Uterus (tissue), 4 donors: Measurements from ENCODE around the gene RRP9. TPM values are rescaled to one million over a fixed set of nuclear protein-coding genes. Genes with fewer than 3 reads are reported as not detected.

Experiments
- DNase-seq, 2 donors: peaks; one replicate each; pipeline ENCODE4 v3.0.0-alpha.2; 2019 to 2020
- H3K27ac ChIP-seq, 2 donors: fragments of 200-600 bp; sonication (generic); 1 replicate in 1 of 2; 2 replicates in 1 of 2; pipeline ENCODE4 v1.5.1; 2016 to 2018
- H3K27me3 ChIP-seq, 2 donors: fragments of 200-600 bp; sonication (generic); one replicate each; pipeline ENCODE4 v1.5.1; 2018 to 2019; ENCODE audit warnings: control low read depth in 1 of 2
- H3K36me3 ChIP-seq, 2 donors: fragments of 200-600 bp; sonication (generic); one replicate each; pipeline ENCODE4 v1.5.1; 2019; ENCODE audit warnings: control low read depth in 1 of 2
- H3K4me1 ChIP-seq, 2 donors: fragments of 200-600 bp; sonication (generic); one replicate each; pipeline ENCODE4 v1.5.1; 2018 to 2019; ENCODE audit warnings: control low read depth in 1 of 2
- H3K4me3 ChIP-seq, 2 donors: fragments of 200-600 bp; sonication (generic); 1 replicate in 1 of 2; 2 replicates in 1 of 2; pipeline ENCODE4 v1.5.1; 2018 to 2019; ENCODE audit warnings: mild to moderate bottlenecking in 1 of 2
- H3K9me3 ChIP-seq, 2 donors: fragments of 200-600 bp; sonication (generic); one replicate each; pipeline ENCODE4 v1.5.1; 2019; ENCODE audit warnings: control low read depth in 1 of 2
- CTCF ChIP-seq, 4 experiments: fragments of 200-600 bp in 2 of 4; fragments of 450-650 bp in 2 of 4; sonication (generic) in 2 of 4; IDR thresholded peaks; one replicate each; pipeline ENCODE4 v1.5.1; 2016 to 2019; ENCODE audit warnings: antibody characterized with exemption in 4 of 4, mild to moderate bottlenecking in 2 of 4, moderate library complexity in 1 of 4
- POLR2A ChIP-seq, 2 donors: fragments of 450-650 bp; IDR thresholded peaks; one replicate each; pipeline ENCODE4 v1.6.1; 2016; ENCODE audit warnings: antibody characterized with exemption in 2 of 2, mild to moderate bottlenecking in 1 of 2, moderate library complexity in 1 of 2
- intact Hi-C: fragments of 100-400 bp; cut with DNase I; formaldehyde crosslinking; loops from one replicate; pipeline ENCODE4 v1.15.1; 2023; ENCODE audit warnings: low total_unique reads
- total RNA-seq, 4 donors: library from RNA; depleted of rRNA in 3 of 4; stranded (reverse); fragments of >200 nt in 3 of 4; gene quantifications; one replicate each; pipeline versions ENCODE4 v1.1.0 to v1.2.4, GENCODE V29; 2014 to 2023
- donor health status: DM: yes; HTN: yes; CAD: no.

The RRP9 gene
- total RNA-seq, 4 donors from 2014 or later, result 4.4 to 20.5 (median 11.6) TPM

GRCh38 chr3:51966486-51966885 is 24.8 kb upstream of the RRP9 start:
- TF ChIP-seq CTCF (IDR thresholded peaks at IDR 0.05) (no peak), POLR2A (IDR thresholded peaks at IDR 0.05) (no peak)
- DNase-seq, result no peak
- intact Hi-C loops, result no loop called here
- H3K36me3 ChIP-seq, result no peaks in the 10 kb centered on the region
- peaks cover 0 to 15% of the 10 kb centered on the region in 2 donors for H3K4me1 ChIP-seq
- H3K9me3 ChIP-seq, result no peaks in the 10 kb centered on the region
- peak overlapping the region; percentile 89 to 94 for H3K27ac ChIP-seq
- no peaks in the 10 kb centered on the region for H3K27me3 ChIP-seq
- H3K4me3 ChIP-seq, result peak overlapping the region; percentile 46 to 80

GRCh38 chr3:51966016-51966415 is 24.3 kb upstream of the RRP9 start:
- Histone ChIP-seq H3K9me3 (no peaks in the 10 kb centered on the region), H3K4me3 (no peak overlapping the region), H3K4me1 (peaks cover 0 to 15% of the 10 kb centered on the region in 2 donors), H3K36me3 (no peaks in the 10 kb centered on the region), H3K27me3 (no peaks in the 10 kb centered on the region), H3K27ac (peak overlapping the region; percentile 89 to 94)
- intact Hi-C loops, result no loop called here
- no peak for TF ChIP-seq POLR2A (IDR thresholded peaks at IDR 0.05)
- TF ChIP-seq CTCF (IDR thresholded peaks at IDR 0.05), result no peak
- DNase-seq, result no peak

- no peak overlapping the region for H3K27ac ChIP-seq
- H3K4me1 ChIP-seq, result peaks cover 0 to 15% of the 10 kb centered on the region in 2 donors
- no peaks in the 10 kb centered on the region for H3K36me3 ChIP-seq
- no peak for TF ChIP-seq POLR2A (IDR thresholded peaks at IDR 0.05)
- no peak for TF ChIP-seq CTCF (IDR thresholded peaks at IDR 0.05)
- H3K27me3 ChIP-seq, result no peaks in the 10 kb centered on the region
- no peak overlapping the region for H3K4me3 ChIP-seq
- intact Hi-C loops, result no loop called here
- DNase-seq, result no peak
- no peaks in the 10 kb centered on the region for H3K9me3 ChIP-seq
Observed at GRCh38 chr3:51964521-51964920, 22.8 kb upstream of the RRP9 start.

GRCh38 chr3:51963951-51964451 is 22.3 kb upstream of the RRP9 start:
- intact Hi-C loops, result no loop called here

More at GRCh38 chr3:51963951-51964451, 22.3 kb upstream of the RRP9 start:
- H3K4me3 ChIP-seq, result no peak overlapping the region
- H3K27me3 ChIP-seq, result no peaks in the 10 kb centered on the region
- no peaks in the 10 kb centered on the region for H3K9me3 ChIP-seq
- H3K36me3 ChIP-seq, result no peaks in the 10 kb centered on the region
- H3K4me1 ChIP-seq, result peaks cover 0 to 15% of the 10 kb centered on the region in 2 donors
- no peak overlapping the region for H3K27ac ChIP-seq
- no peak for DNase-seq
- no peak for TF ChIP-seq CTCF (IDR thresholded peaks at IDR 0.05)
- no peak for TF ChIP-seq POLR2A (IDR thresholded peaks at IDR 0.05)
